Vagina (tissue), 2 donors: ENCODE results near the gene HMGN1. TPM values are rescaled to one million over a fixed set of nuclear protein-coding genes. Genes with fewer than 3 reads are reported as not detected.

Source experiments
- DNase-seq, 2 donors: peaks; one replicate each; pipeline ENCODE4 v3.0.0-alpha.2; 2017; ENCODE audit errors: extremely low spot score in 2 of 2
- H3K27ac ChIP-seq: fragments of 200-600 bp; sonication (generic); one replicate; pipeline ENCODE4 v1.5.1; 2019
- H3K27me3 ChIP-seq: fragments of 200-600 bp; sonication (generic); one replicate; pipeline ENCODE4 v1.5.1; 2019
- H3K36me3 ChIP-seq, 2 donors: fragments of 200-600 bp; sonication (generic); one replicate each; pipeline ENCODE4 v1.5.1; 2017 to 2019
- H3K4me1 ChIP-seq: fragments of 200-600 bp; sonication (generic); one replicate; pipeline ENCODE4 v1.5.1; 2019
- H3K4me3 ChIP-seq, 2 donors: fragments of 200-600 bp; sonication (generic); 1 replicate in 1 of 2; 2 replicates in 1 of 2; pipeline ENCODE4 v1.5.1; 2016 to 2019
- H3K9me3 ChIP-seq: fragments of 200-600 bp; sonication (generic); one replicate; pipeline ENCODE4 v1.5.1; 2019
- CTCF ChIP-seq, 3 experiments: fragments of 450-650 bp in 2 of 3; fragments of 200-600 bp in 1 of 3; sonication (generic) in 1 of 3; IDR thresholded peaks; one replicate each; pipeline ENCODE4 v1.5.1; 2017 to 2019; ENCODE audit warnings: antibody characterized with exemption in 3 of 3, mild to moderate bottlenecking in 2 of 3, moderate library complexity in 2 of 3
- POLR2A ChIP-seq, 2 donors: fragments of 450-650 bp; IDR thresholded peaks; one replicate each; pipeline ENCODE4 v1.6.1; 2017; ENCODE audit warnings: antibody characterized with exemption in 2 of 2, mild to moderate bottlenecking in 2 of 2, moderate library complexity in 2 of 2
- POLR2AphosphoS5 ChIP-seq, 2 donors: sonication (generic); formaldehyde crosslinking; IDR thresholded peaks; one replicate each; pipeline ENCODE4 v1.9.0; 2017; ENCODE audit warnings: antibody characterized with exemption in 2 of 2, mild to moderate bottlenecking in 2 of 2, low read depth in 1 of 2; ENCODE audit not compliant: insufficient read depth in 1 of 2
- intact Hi-C: fragments of 100-400 bp; cut with DNase I; formaldehyde crosslinking; loops from one replicate; pipeline ENCODE4 v1.15.1; 2023
- total RNA-seq: library from RNA; depleted of rRNA; stranded (reverse); fragments of >200 nt; gene quantifications from one replicate; pipeline ENCODE4 v1.2.3, GENCODE V29; 2016

The HMGN1 gene
- total RNA-seq, 1 donor from 2014 or later: 82.0 TPM

- TF ChIP-seq POLR2A (IDR thresholded peaks at IDR 0.05) (no peak), POLR2AphosphoS5 (IDR thresholded peaks at IDR 0.05; ENCODE audit: insufficient read depth in 1 of 2, low read depth in 1 of 2) (no peak), CTCF (IDR thresholded peaks at IDR 0.05) (no peak)
- Histone ChIP-seq H3K36me3 (peaks cover 4 to 26% of the 10 kb centered on the region in 2 donors), H3K27ac (no peak overlapping the region), H3K4me1 (peaks cover 32% of the 10 kb centered on the region), H3K9me3 (no peaks in the 10 kb centered on the region), H3K4me3 (no peak overlapping the region), H3K27me3 (no peaks in the 10 kb centered on the region)
- intact Hi-C loops: no loop called here
- DNase-seq: no peak
Observed at GRCh38 chr21:39344848-39345247, 4.0 kb downstream of the HMGN1 start.

- Histone ChIP-seq H3K36me3 (peaks cover 4 to 26% of the 10 kb centered on the region in 2 donors), H3K27me3 (no peaks in the 10 kb centered on the region), H3K27ac (no peak overlapping the region), H3K4me1 (peaks cover 10% of the 10 kb centered on the region), H3K4me3 (no peak overlapping the region), H3K9me3 (no peaks in the 10 kb centered on the region)
- DNase-seq: no peak
- intact Hi-C loops: no loop called here
- TF ChIP-seq POLR2A (IDR thresholded peaks at IDR 0.05) (no peak), POLR2AphosphoS5 (IDR thresholded peaks at IDR 0.05; ENCODE audit: insufficient read depth in 1 of 2, low read depth in 1 of 2) (no peak), CTCF (IDR thresholded peaks at IDR 0.05) (no peak)
Observed at GRCh38 chr21:39341249-39341923, 7.5 kb downstream of the HMGN1 start.

- Histone ChIP-seq H3K36me3 (peaks cover 4 to 26% of the 10 kb centered on the region in 2 donors), H3K9me3 (no peaks in the 10 kb centered on the region), H3K27me3 (no peaks in the 10 kb centered on the region), H3K4me3 (no peak overlapping the region), H3K27ac (no peak overlapping the region), H3K4me1 (peaks cover 4% of the 10 kb centered on the region)
- DNase-seq: no peak
- intact Hi-C loops: no loop called here
- TF ChIP-seq POLR2AphosphoS5 (IDR thresholded peaks at IDR 0.05; ENCODE audit: insufficient read depth in 1 of 2, low read depth in 1 of 2) (no peak), POLR2A (IDR thresholded peaks at IDR 0.05) (no peak), CTCF (IDR thresholded peaks at IDR 0.05) (no peak)
Observed at GRCh38 chr21:39340687-39341086, 8.2 kb downstream of the HMGN1 start.

GRCh38 chr21:39339231-39339630 lies 9.7 kb downstream of the HMGN1 start:
- intact Hi-C loops: no loop called here
- H3K27me3 ChIP-seq: no peaks in the 10 kb centered on the region
- peaks cover 4 to 26% of the 10 kb centered on the region in 2 donors for H3K36me3 ChIP-seq
- DNase-seq: no peak
- H3K27ac ChIP-seq: no peak overlapping the region
- no peak overlapping the region for H3K4me3 ChIP-seq
- no peaks in the 10 kb centered on the region for H3K4me1 ChIP-seq
- TF ChIP-seq POLR2A (IDR thresholded peaks at IDR 0.05) (no peak), POLR2AphosphoS5 (IDR thresholded peaks at IDR 0.05; ENCODE audit: insufficient read depth in 1 of 2, low read depth in 1 of 2) (no peak), CTCF (IDR thresholded peaks at IDR 0.05) (no peak)
- no peaks in the 10 kb centered on the region for H3K9me3 ChIP-seq

- Histone ChIP-seq H3K27me3 (no peaks in the 10 kb centered on the region), H3K9me3 (no peaks in the 10 kb centered on the region), H3K4me3 (no peak overlapping the region), H3K4me1 (no peaks in the 10 kb centered on the region), H3K27ac (no peak overlapping the region), H3K36me3 (peaks cover 0 to 4% of the 10 kb centered on the region in 2 donors)
- TF ChIP-seq CTCF (IDR thresholded peaks at IDR 0.05) (no peak), POLR2A (IDR thresholded peaks at IDR 0.05) (no peak), POLR2AphosphoS5 (IDR thresholded peaks at IDR 0.05; ENCODE audit: insufficient read depth in 1 of 2, low read depth in 1 of 2) (no peak)
- intact Hi-C loops: no loop called here
- no peak for DNase-seq
Observed at GRCh38 chr21:39336457-39337008, 12.4 kb downstream of the HMGN1 start.
